ENCODE results near the gene C17orf78.

GRCh38 chr17:37385474-37385990 lies 9.7 kb downstream of the C17orf78 start:
- TF ChIP-seq CTCF (optimal IDR thresholded peaks at IDR 0.05 in 1 of 3, IDR thresholded peaks at IDR 0.05 in 1 of 3, conservative IDR thresholded peaks at IDR 0.05 in 1 of 3; ENCODE audit: extremely low read depth in 1 of 3, insufficient read depth in 2 of 3, low read length in 3 of 3) = no peak
- no peak for TF ChIP-seq EZH2 (IDR thresholded peaks at IDR 0.05; ENCODE audit: low read length)
